Measurements from ENCODE around the gene TNRC6C. TPM values are rescaled to one million over a fixed set of nuclear protein-coding genes. Genes with fewer than 3 reads are reported as not detected.

TNRC6C gene
- total and polyA plus RNA-seq, 2 of the 13 experiments (the other 11 are each of a cell fraction or from before 2014, with no cell fraction given), result 0.66 to 4.9 TPM

- peak; percentile 99 for TF ChIP-seq ZBTB20 (CRISPR knock-in tag; IDR thresholded peaks at IDR 0.05; ENCODE audit: borderline replicate concordance, low read depth)
- TF ChIP-seq RNF2 (conservative IDR thresholded peaks at IDR 0.05; ENCODE audit: low read depth), result no peak
- no peak for TF ChIP-seq AGO1 (IDR thresholded peaks at IDR 0.05; ENCODE audit: low read depth, low read length, poor library complexity, severe bottlenecking)
- no peak for TF ChIP-seq ZNF513 (CRISPR knock-in tag; conservative IDR thresholded peaks at IDR 0.05)
- TF ChIP-seq ZNF704 (CRISPR knock-in tag; IDR thresholded peaks at IDR 0.05; ENCODE audit: borderline replicate concordance), result no peak
- TF ChIP-seq E2F1 (CRISPR knock-in tag; IDR thresholded peaks at IDR 0.05), result no peak
- TF ChIP-seq HNF1A (IDR thresholded peaks at IDR 0.05; ENCODE audit: low read depth), result no peak
- TF ChIP-seq HNF1A (CRISPR knock-in tag; IDR thresholded peaks at IDR 0.05; ENCODE audit: borderline replicate concordance), result no peak; the same call in 1 of the 2 replicates
- TF ChIP-seq KLF16 (CRISPR knock-in tag; IDR thresholded peaks at IDR 0.05), result no peak
- TF ChIP-seq HDAC6 (IDR thresholded peaks at IDR 0.05; ENCODE audit: low read depth, low read length), result no peak
- no peak for TF ChIP-seq KAT8 (CRISPR knock-in tag; IDR thresholded peaks at IDR 0.05)
- no peak for TF ChIP-seq ZSCAN9 (CRISPR knock-in tag; IDR thresholded peaks at IDR 0.05; ENCODE audit: borderline replicate concordance)
- TF ChIP-seq AHDC1 (CRISPR knock-in tag; IDR thresholded peaks at IDR 0.05; ENCODE audit: borderline replicate concordance), result peak; percentile 64; the same call in 1 of the 2 replicates
- no peak for TF ChIP-seq ZNF44 (CRISPR knock-in tag; IDR thresholded peaks at IDR 0.05)
- no peak for TF ChIP-seq ZNF34 (CRISPR knock-in tag; IDR thresholded peaks at IDR 0.05; ENCODE audit: borderline replicate concordance)
- TF ChIP-seq FOXP1 (IDR thresholded peaks at IDR 0.05), result no peak
- TF ChIP-seq FOXP1 (CRISPR knock-in tag; IDR thresholded peaks at IDR 0.05), result no peak; the same call in 1 of the 2 replicates
These were observed 147.0 kb downstream of the TNRC6C start (continued) for GRCh38 chr17:78105551-78105950.
